ENCODE data around the gene PREX1.

Gene PREX1

GRCh38 chr20:48788486-48789072 is 39.2 kb downstream of the PREX1 start:
- H3K36me3 ChIP-seq (ENCODE audit: control insufficient read depth in 1 of 2, insufficient read depth in 2 of 2, low read depth in 1 of 2, low read length in 2 of 2) = no peaks in the 10 kb centered on the region
- no peak overlapping the region for H2AFZ ChIP-seq (ENCODE audit: low read depth, low read length)
- no peak overlapping the region for H2BK15ac ChIP-seq (ENCODE audit: low read depth, poor library complexity, severe bottlenecking)
- H2BK12ac ChIP-seq (ENCODE audit: low read length in 2 of 2) = no peak overlapping the region
- no peak overlapping the region for H3K14ac ChIP-seq (ENCODE audit: low read length in 2 of 2)
- H3K9ac ChIP-seq (ENCODE audit: low read length) = no peak overlapping the region
- no peak overlapping the region for H3K23ac ChIP-seq (ENCODE audit: low read length in 2 of 2)
- 96% methylated on average over 6 of the region's 9 CpGs for WGBS
- H3K27ac ChIP-seq (ENCODE audit: low read length, poor library complexity, severe bottlenecking) = no peak overlapping the region
- H3K4ac ChIP-seq (ENCODE audit: low read depth in 1 of 2, low read length in 2 of 2) = no peak overlapping the region
- no peak overlapping the region for H4K8ac ChIP-seq (ENCODE audit: low read length)
- H2BK5ac ChIP-seq (ENCODE audit: low read depth, low read length, poor library complexity, severe bottlenecking) = no peak overlapping the region
- no peak overlapping the region for H4K91ac ChIP-seq (ENCODE audit: low read length)
- no peak overlapping the region for H2BK120ac ChIP-seq (ENCODE audit: low read depth, low read length)
- H3K4me3 ChIP-seq (ENCODE audit: insufficient read depth in 1 of 2, low read depth in 1 of 2, low read length in 2 of 2) = no peak overlapping the region
- peak overlapping the region; percentile 67 for H2AK5ac ChIP-seq (ENCODE audit: low read length, severe bottlenecking)
- H3K9me3 ChIP-seq (ENCODE audit: control insufficient read depth, low read length) = no peaks in the 10 kb centered on the region
- peaks cover 17% of the 10 kb centered on the region for H3K4me1 ChIP-seq (ENCODE audit: control insufficient read depth, insufficient read depth, low read depth, low read length)
- H3K27me3 ChIP-seq (ENCODE audit: control insufficient read depth in 1 of 2, insufficient read depth in 1 of 2, low read length in 2 of 2) = peaks cover 0 to 44% of the 10 kb centered on the region in 2 experiments
- H3K79me1 ChIP-seq (replicated peaks; ENCODE audit: low read length, poor library complexity, severe bottlenecking) = peaks cover 28% of the 10 kb centered on the region
- no peak overlapping the region for H3K18ac ChIP-seq (ENCODE audit: low read depth in 1 of 2, low read length in 2 of 2)
- DNase-seq = no peak
- no peak overlapping the region for H3K4me2 ChIP-seq (ENCODE audit: low read length, poor library complexity, severe bottlenecking)

- Histone ChIP-seq H3K9ac (ENCODE audit: low read length) (peak overlapping the region; percentile 23), H3K9me3 (ENCODE audit: control insufficient read depth, low read length) (no peaks in the 10 kb centered on the region), H2BK5ac (ENCODE audit: low read depth, low read length, poor library complexity, severe bottlenecking) (no peak overlapping the region), H3K4me3 (ENCODE audit: insufficient read depth in 1 of 2, low read depth in 1 of 2, low read length in 2 of 2) (peak overlapping the region in 1 of 2 experiments; percentile 23), H2AFZ (ENCODE audit: low read depth, low read length) (no peak overlapping the region), H3K4me1 (ENCODE audit: control insufficient read depth, insufficient read depth, low read depth, low read length) (peaks cover 21% of the 10 kb centered on the region), H3K36me3 (ENCODE audit: control insufficient read depth in 1 of 2, insufficient read depth in 2 of 2, low read depth in 1 of 2, low read length in 2 of 2) (no peaks in the 10 kb centered on the region), H4K8ac (ENCODE audit: low read length) (no peak overlapping the region), H3K4me2 (ENCODE audit: low read length, poor library complexity, severe bottlenecking) (no peak overlapping the region), H4K91ac (ENCODE audit: low read length) (no peak overlapping the region), H3K4ac (ENCODE audit: low read depth in 1 of 2, low read length in 2 of 2) (no peak overlapping the region), H3K18ac (ENCODE audit: low read depth in 1 of 2, low read length in 2 of 2) (no peak overlapping the region), H3K23ac (ENCODE audit: low read length in 2 of 2) (no peak overlapping the region), H3K14ac (ENCODE audit: low read length in 2 of 2) (no peak overlapping the region), H3K27me3 (ENCODE audit: control insufficient read depth in 1 of 2, insufficient read depth in 1 of 2, low read length in 2 of 2) (peaks cover 0 to 47% of the 10 kb centered on the region in 2 experiments), H3K79me1 (replicated peaks; ENCODE audit: low read length, poor library complexity, severe bottlenecking) (peaks cover 34% of the 10 kb centered on the region), H2BK12ac (ENCODE audit: low read length in 2 of 2) (no peak overlapping the region), H2AK5ac (ENCODE audit: low read length, severe bottlenecking) (no peak overlapping the region), H2BK15ac (ENCODE audit: low read depth, poor library complexity, severe bottlenecking) (no peak overlapping the region), H2BK120ac (ENCODE audit: low read depth, low read length) (no peak overlapping the region), H3K27ac (ENCODE audit: low read length, poor library complexity, severe bottlenecking) (no peak overlapping the region)
- WGBS = 55% methylated on average over 9 of the region's 9 CpGs
- DNase-seq = peak; percentile 18
These were observed 39.9 kb downstream of the PREX1 start for GRCh38 chr20:48787861-48788375.

- H3K4me1 ChIP-seq (ENCODE audit: control insufficient read depth, insufficient read depth, low read depth, low read length) = peaks cover 23% of the 10 kb centered on the region
- no peak for DNase-seq
- peaks cover 0 to 4% of the 10 kb centered on the region in 2 experiments for H3K36me3 ChIP-seq (ENCODE audit: control insufficient read depth in 1 of 2, insufficient read depth in 2 of 2, low read depth in 1 of 2, low read length in 2 of 2)
- H3K4ac ChIP-seq (ENCODE audit: low read depth in 1 of 2, low read length in 2 of 2) = no peak overlapping the region
- H3K27me3 ChIP-seq (ENCODE audit: control insufficient read depth in 1 of 2, insufficient read depth in 1 of 2, low read length in 2 of 2) = peaks cover 0 to 53% of the 10 kb centered on the region in 2 experiments
- H2BK120ac ChIP-seq (ENCODE audit: low read depth, low read length) = no peak overlapping the region
- H3K9ac ChIP-seq (ENCODE audit: low read length) = peak overlapping the region; percentile 23
- no peak overlapping the region for H3K18ac ChIP-seq (ENCODE audit: low read depth in 1 of 2, low read length in 2 of 2)
- H4K8ac ChIP-seq (ENCODE audit: low read length) = no peak overlapping the region
- H3K27ac ChIP-seq (ENCODE audit: low read length, poor library complexity, severe bottlenecking) = no peak overlapping the region
- no peak overlapping the region for H2BK12ac ChIP-seq (ENCODE audit: low read length in 2 of 2)
- no peak overlapping the region for H2BK5ac ChIP-seq (ENCODE audit: low read depth, low read length, poor library complexity, severe bottlenecking)
- H3K14ac ChIP-seq (ENCODE audit: low read length in 2 of 2) = no peak overlapping the region
- H3K4me2 ChIP-seq (ENCODE audit: low read length, poor library complexity, severe bottlenecking) = no peak overlapping the region
- H4K91ac ChIP-seq (ENCODE audit: low read length) = no peak overlapping the region
- H2AFZ ChIP-seq (ENCODE audit: low read depth, low read length) = no peak overlapping the region
- H2AK5ac ChIP-seq (ENCODE audit: low read length, severe bottlenecking) = no peak overlapping the region
- H3K23ac ChIP-seq (ENCODE audit: low read length in 2 of 2) = no peak overlapping the region
- H3K9me3 ChIP-seq (ENCODE audit: control insufficient read depth, low read length) = no peaks in the 10 kb centered on the region
- 72% methylated on average over 14 of the region's 19 CpGs for WGBS
- H3K79me1 ChIP-seq (replicated peaks; ENCODE audit: low read length, poor library complexity, severe bottlenecking) = peaks cover 38% of the 10 kb centered on the region
- no peak overlapping the region for H2BK15ac ChIP-seq (ENCODE audit: low read depth, poor library complexity, severe bottlenecking)
- no peak overlapping the region for H3K4me3 ChIP-seq (ENCODE audit: insufficient read depth in 1 of 2, low read depth in 1 of 2, low read length in 2 of 2)
These were observed 40.7 kb downstream of the PREX1 start for GRCh38 chr20:48786951-48787705.

GRCh38 chr20:48785801-48786200 is 42.0 kb downstream of the PREX1 start:
- Histone ChIP-seq H2BK15ac (ENCODE audit: low read depth, poor library complexity, severe bottlenecking) (no peak overlapping the region), H3K4ac (ENCODE audit: low read depth in 1 of 2, low read length in 2 of 2) (no peak overlapping the region), H3K4me3 (ENCODE audit: insufficient read depth in 1 of 2, low read depth in 1 of 2, low read length in 2 of 2) (no peak overlapping the region), H3K23ac (ENCODE audit: low read length in 2 of 2) (no peak overlapping the region), H4K91ac (ENCODE audit: low read length) (no peak overlapping the region), H4K8ac (ENCODE audit: low read length) (no peak overlapping the region), H2AK5ac (ENCODE audit: low read length, severe bottlenecking) (peak overlapping the region; percentile 24), H3K4me2 (ENCODE audit: low read length, poor library complexity, severe bottlenecking) (no peak overlapping the region), H3K14ac (ENCODE audit: low read length in 2 of 2) (no peak overlapping the region), H2AFZ (ENCODE audit: low read depth, low read length) (no peak overlapping the region), H2BK120ac (ENCODE audit: low read depth, low read length) (no peak overlapping the region), H3K27me3 (ENCODE audit: control insufficient read depth in 1 of 2, insufficient read depth in 1 of 2, low read length in 2 of 2) (peaks cover 0 to 47% of the 10 kb centered on the region in 2 experiments), H3K4me1 (ENCODE audit: control insufficient read depth, insufficient read depth, low read depth, low read length) (peaks cover 17% of the 10 kb centered on the region), H3K27ac (ENCODE audit: low read length, poor library complexity, severe bottlenecking) (no peak overlapping the region), H3K79me1 (replicated peaks; ENCODE audit: low read length, poor library complexity, severe bottlenecking) (peaks cover 38% of the 10 kb centered on the region), H3K9me3 (ENCODE audit: control insufficient read depth, low read length) (no peaks in the 10 kb centered on the region), H3K9ac (ENCODE audit: low read length) (no peak overlapping the region), H2BK5ac (ENCODE audit: low read depth, low read length, poor library complexity, severe bottlenecking) (no peak overlapping the region), H3K18ac (ENCODE audit: low read depth in 1 of 2, low read length in 2 of 2) (no peak overlapping the region), H3K36me3 (ENCODE audit: control insufficient read depth in 1 of 2, insufficient read depth in 2 of 2, low read depth in 1 of 2, low read length in 2 of 2) (peaks cover 0 to 4% of the 10 kb centered on the region in 2 experiments), H2BK12ac (ENCODE audit: low read length in 2 of 2) (no peak overlapping the region)
- no peak for DNase-seq
- 90% methylated on average over 8 of the region's 8 CpGs for WGBS
